OCI-LY1 (cell line): Measurements from ENCODE around the gene THSD8.

Experiments
- EZH2 ChIP-seq: fragments of 200-600 bp; sonication (generic), shearing (Covaris generic); IDR thresholded peaks from 2 replicates; pipeline ENCODE4 v1.8.0; 2017; ENCODE audit warnings: borderline replicate concordance, mixed run types, mild to moderate bottlenecking, antibody characterized with exemption, low read length, moderate library complexity, mixed read lengths
- TF ChIP-seq, protein P1 (sequence below): fragments of 200-600 bp; sonication (generic), shearing (Covaris generic); IDR thresholded peaks from 2 replicates; pipeline ENCODE4 v1.5.1; 2017; ENCODE audit warnings: mild to moderate bottlenecking, antibody characterized with exemption, low read length, moderate library complexity, mixed read lengths

GRCh38 chr19:12792051-12792852 is 9.6 kb upstream of the THSD8 start:
- TF ChIP-seq, protein P1, sequence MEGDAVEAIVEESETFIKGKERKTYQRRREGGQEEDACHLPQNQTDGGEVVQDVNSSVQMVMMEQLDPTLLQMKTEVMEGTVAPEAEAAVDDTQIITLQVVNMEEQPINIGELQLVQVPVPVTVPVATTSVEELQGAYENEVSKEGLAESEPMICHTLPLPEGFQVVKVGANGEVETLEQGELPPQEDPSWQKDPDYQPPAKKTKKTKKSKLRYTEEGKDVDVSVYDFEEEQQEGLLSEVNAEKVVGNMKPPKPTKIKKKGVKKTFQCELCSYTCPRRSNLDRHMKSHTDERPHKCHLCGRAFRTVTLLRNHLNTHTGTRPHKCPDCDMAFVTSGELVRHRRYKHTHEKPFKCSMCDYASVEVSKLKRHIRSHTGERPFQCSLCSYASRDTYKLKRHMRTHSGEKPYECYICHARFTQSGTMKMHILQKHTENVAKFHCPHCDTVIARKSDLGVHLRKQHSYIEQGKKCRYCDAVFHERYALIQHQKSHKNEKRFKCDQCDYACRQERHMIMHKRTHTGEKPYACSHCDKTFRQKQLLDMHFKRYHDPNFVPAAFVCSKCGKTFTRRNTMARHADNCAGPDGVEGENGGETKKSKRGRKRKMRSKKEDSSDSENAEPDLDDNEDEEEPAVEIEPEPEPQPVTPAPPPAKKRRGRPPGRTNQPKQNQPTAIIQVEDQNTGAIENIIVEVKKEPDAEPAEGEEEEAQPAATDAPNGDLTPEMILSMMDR: no peak
- TF ChIP-seq EZH2: no peak
